SK-N-SH (cell line): ENCODE data around the gene FAM120A. TPM values are rescaled to one million over a fixed set of nuclear protein-coding genes. Genes with fewer than 3 reads are reported as not detected.

Experiments used
- CTCF ChIA-PET: fragments of 300-600, 350-600 bp; formaldehyde crosslinking; extraction: SDS; loops from one replicate; lab custom pipeline; 2021; lab: Yijun Ruan, JAX
- POLR2A ChIA-PET: fragments of 350-600 bp; sonication (Branson Sonifier 250); formaldehyde crosslinking; extraction: SDS; loops from one replicate; lab custom pipeline; 2020; ENCODE audit warnings: antibody characterized with exemption, inconsistent platforms; lab: Yijun Ruan, JAX
- DNase-seq: peaks from one replicate; pipeline ENCODE4 v3.0.0; 2012
- H2AFZ ChIP-seq: fragments of 200-600 bp; sonication (generic); 2 replicates; pipeline ENCODE4 v1.8.1; 2016; ENCODE audit warnings: antibody characterized with exemption, mild to moderate bottlenecking, low read depth
- H3F3A ChIP-seq: fragments of 200-600 bp; sonication (generic); replicated peaks from 2 replicates; pipeline ENCODE3; 2016; ENCODE audit warnings: antibody characterized with exemption, mild to moderate bottlenecking; ENCODE audit not compliant: insufficient read depth
- H3K27ac ChIP-seq, 2 experiments: fragments of 200-500 bp in 1 of 2; fragments of 200-600 bp in 1 of 2; sonication (Bioruptor generic) in 1 of 2; sonication (generic), shearing (Covaris generic) in 1 of 2; 2 replicates each; pipeline versions ENCODE4 v1.5.1 to v1.6.1; 2014 to 2016; ENCODE audit warnings: low read depth in 2 of 2, inconsistent platforms in 1 of 2, low read length in 1 of 2, mild to moderate bottlenecking in 1 of 2, mixed read lengths in 1 of 2
- H3K27me3 ChIP-seq: fragments of 200-600 bp; sonication (generic), shearing (Covaris generic); 2 replicates; pipeline ENCODE4 v1.6.1; 2016; ENCODE audit warnings: mixed run types; ENCODE audit not compliant: insufficient read depth
- H3K36me3 ChIP-seq, 2 experiments: fragments of 200-500 bp in 1 of 2; fragments of 200-600 bp in 1 of 2; sonication (Bioruptor generic) in 1 of 2; sonication (generic) in 1 of 2; replicated peaks in 1 of 2; 2 replicates each; pipeline versions ENCODE3 to v1.5.1; 2014 to 2016; ENCODE audit warnings: low read length in 1 of 2, mild to moderate bottlenecking in 1 of 2; ENCODE audit not compliant: insufficient read depth in 2 of 2, control insufficient read depth in 1 of 2
- H3K4me1 ChIP-seq, 2 experiments: fragments of 200-500 bp in 1 of 2; fragments of 200-600 bp in 1 of 2; sonication (Bioruptor generic) in 1 of 2; sonication (generic), shearing (Covaris generic) in 1 of 2; 2 replicates each; pipeline versions ENCODE4 v1.5.1 to v1.6.1; 2014 to 2016; ENCODE audit warnings: low read depth in 1 of 2, low read length in 1 of 2, mixed run types in 1 of 2; ENCODE audit not compliant: insufficient read depth in 2 of 2, control insufficient read depth in 1 of 2
- H3K4me2 ChIP-seq: fragments of 200-600 bp; sonication (generic), shearing (Covaris generic); 2 replicates; pipeline ENCODE4 v1.6.1; 2017; ENCODE audit warnings: mixed run types
- H3K4me3 ChIP-seq, 2 experiments: fragments of 200-500 bp in 1 of 2; fragments of 200-600 bp in 1 of 2; sonication (Bioruptor generic) in 1 of 2; sonication (generic), shearing (Covaris generic) in 1 of 2; 2 replicates each; pipeline versions ENCODE4 v1.5.1 to v1.8.1; 2014 to 2016; ENCODE audit warnings: low read depth in 2 of 2, inconsistent platforms in 1 of 2, low read length in 1 of 2, mild to moderate bottlenecking in 1 of 2, mixed read lengths in 1 of 2, moderate library complexity in 1 of 2
- H3K79me2 ChIP-seq: fragments of 200-600 bp; sonication (generic); 2 replicates; pipeline ENCODE4 v1.8.1; 2017; ENCODE audit warnings: mild to moderate bottlenecking; ENCODE audit not compliant: insufficient read depth
- H3K9ac ChIP-seq: fragments of 200-600 bp; sonication (generic); 2 replicates; pipeline ENCODE4 v1.6.1; 2017; ENCODE audit warnings: mixed run types
- H3K9me2 ChIP-seq: fragments of 200-600 bp; sonication (generic); 2 replicates; pipeline ENCODE4 v1.6.1; 2017; ENCODE audit warnings: mixed run types
- H3K9me3 ChIP-seq: fragments of 200-600 bp; sonication (generic); 2 replicates; pipeline ENCODE4 v1.6.1; 2017; ENCODE audit warnings: mixed run types, mild to moderate bottlenecking, moderate library complexity
- H4K20me1 ChIP-seq: fragments of 200-600 bp; sonication (generic); 2 replicates; pipeline ENCODE4 v1.6.1; 2017; ENCODE audit warnings: mild to moderate bottlenecking, mixed run types; ENCODE audit not compliant: insufficient read depth
- ELF1 ChIP-seq: IDR thresholded peaks from 2 replicates; pipeline ENCODE4 v1.4.0; 2012
- EP300 ChIP-seq, 2 experiments: IDR thresholded peaks; 2 replicates each; pipeline versions ENCODE4 v1.4.0 to v1.6.1; 2012; ENCODE audit warnings: borderline replicate concordance in 1 of 2, low read depth in 1 of 2, low read length in 1 of 2
- MAX ChIP-seq: IDR thresholded peaks from 2 replicates; pipeline ENCODE4 v1.4.0; 2012; ENCODE audit warnings: low read depth
- MEF2A ChIP-seq: IDR thresholded peaks from 2 replicates; pipeline ENCODE4 v1.4.0; 2012; ENCODE audit warnings: low read depth, borderline replicate concordance
- MXI1 ChIP-seq: IDR thresholded peaks from 2 replicates; pipeline ENCODE4 v1.6.1; 2012; ENCODE audit warnings: mild to moderate bottlenecking, low read depth, low read length, improper control_type of control experiment
- NFIC ChIP-seq: IDR thresholded peaks from 2 replicates; pipeline ENCODE4 v1.4.0; 2012; ENCODE audit warnings: borderline replicate concordance
- POLR2AphosphoS5 ChIP-seq: IDR thresholded peaks from 2 replicates; pipeline ENCODE4 v1.6.1; 2012; ENCODE audit warnings: low read depth, low read length
- RAD21 ChIP-seq: IDR thresholded peaks from 2 replicates; pipeline ENCODE4 v1.6.1; 2012; ENCODE audit warnings: mild to moderate bottlenecking, low read length
- RCOR1 ChIP-seq: fragments of 150-350 bp; IDR thresholded peaks from 2 replicates; pipeline ENCODE4 v1.6.1; 2017; ENCODE audit warnings: antibody characterized with exemption, low read length
- REST ChIP-seq: IDR thresholded peaks from 2 replicates; pipeline ENCODE4 v1.6.1; 2012; ENCODE audit warnings: mild to moderate bottlenecking, low read depth, low read length, moderate library complexity
- SMC3 ChIP-seq: IDR thresholded peaks from 2 replicates; pipeline ENCODE4 v1.6.1; 2012; ENCODE audit warnings: low read depth, low read length, improper control_type of control experiment
- TEAD4 ChIP-seq: IDR thresholded peaks from 2 replicates; pipeline ENCODE4 v1.4.0; 2012; ENCODE audit warnings: mild to moderate bottlenecking, borderline replicate concordance; ENCODE audit not compliant: insufficient read depth
- WGBS: methylation state at CpG from one replicate; pipeline ENCODE4 v1.1.6; 2017; ENCODE audit warnings: low lambda C conversion rate; 5-methylcytosine and 5-hydroxymethylcytosine counted together
- polyA plus RNA-seq, 3 experiments: library from polyadenylated mRNA; depleted of rRNA; stranded (reverse); fragments of >200 nt; gene quantifications; 2 replicates each; pipeline ENCODE4 v1.2.3, GENCODE V29; 2012

The FAM120A gene
- polyA plus RNA-seq, 1 of the 3 experiments (the other 2 are of a cell fraction), result 58.6 TPM

- H3K4me3 ChIP-seq, result no peak overlapping the region
- no peak overlapping the region for H2AFZ ChIP-seq
- no peak overlapping the region for H3K27ac ChIP-seq
- H3K79me2 ChIP-seq, result peaks cover 91% of the 10 kb centered on the region
- ChIA-PET CTCF (no interaction called here), POLR2A (no interaction called here)
- peaks cover 29 to 34% of the 10 kb centered on the region in 2 experiments for H3K36me3 ChIP-seq
- H3K9me2 ChIP-seq, result no peaks in the 10 kb centered on the region
- H4K20me1 ChIP-seq, result peaks cover 12% of the 10 kb centered on the region
- H3K9me3 ChIP-seq, result no peaks in the 10 kb centered on the region
- H3K27me3 ChIP-seq, result no peaks in the 10 kb centered on the region
- no peak for TF ChIP-seq MEF2A
- TF ChIP-seq RCOR1, result no peak
- no peak for TF ChIP-seq SMC3
- no peak for TF ChIP-seq EP300 (IDR thresholded peaks at IDR 0.05; ENCODE audit: borderline replicate concordance in 1 of 2, low read depth in 1 of 2, low read length in 1 of 2)
- TF ChIP-seq MXI1, result no peak
- TF ChIP-seq MAX, result no peak
- 99% methylated on average over 3 of the region's 3 CpGs for WGBS
- no peak overlapping the region for H3K9ac ChIP-seq
- DNase-seq, result no peak
- peaks cover 4% of the 10 kb centered on the region for H3F3A ChIP-seq
- peaks cover 0 to 5% of the 10 kb centered on the region in 2 experiments; a peak in 3 of 4 replicates for H3K4me1 ChIP-seq
- no peak overlapping the region for H3K4me2 ChIP-seq
Observed at GRCh38 chr9:93475108-93475507, 23.6 kb downstream of the FAM120A start.

- CTCF ChIA-PET, result no interaction called here
- peaks cover 16% of the 10 kb centered on the region for H4K20me1 ChIP-seq
- TF ChIP-seq POLR2AphosphoS5 (no peak), MAX (no peak), TEAD4 (no peak), ELF1 (no peak), NFIC (no peak), RAD21 (no peak), REST (no peak)
- no peak overlapping the region for H3K4me2 ChIP-seq
- no peaks in the 10 kb centered on the region for H3K27me3 ChIP-seq
- peak overlapping the region in 1 of 2 experiments; percentile 16; a peak in 1 of 4 replicates for H3K27ac ChIP-seq
- no peak overlapping the region for H3K9ac ChIP-seq
- peaks cover 91% of the 10 kb centered on the region for H3K79me2 ChIP-seq
- no peaks in the 10 kb centered on the region for H3K9me3 ChIP-seq
- peaks cover 4% of the 10 kb centered on the region for H3F3A ChIP-seq
- H3K9me2 ChIP-seq, result no peaks in the 10 kb centered on the region
- no peak for DNase-seq
- POLR2A ChIA-PET, result no interaction called here
- 88% methylated on average over 3 of the region's 3 CpGs for WGBS
- H3K4me3 ChIP-seq, result no peak overlapping the region
- H2AFZ ChIP-seq, result no peak overlapping the region
- peaks cover 29 to 34% of the 10 kb centered on the region in 2 experiments for H3K36me3 ChIP-seq
- peaks cover 0 to 11% of the 10 kb centered on the region in 2 experiments; a peak in 3 of 4 replicates for H3K4me1 ChIP-seq
Observed at GRCh38 chr9:93475856-93476255, 24.4 kb downstream of the FAM120A start.
